ENCODE results near the gene SSTR3.

DNA sequence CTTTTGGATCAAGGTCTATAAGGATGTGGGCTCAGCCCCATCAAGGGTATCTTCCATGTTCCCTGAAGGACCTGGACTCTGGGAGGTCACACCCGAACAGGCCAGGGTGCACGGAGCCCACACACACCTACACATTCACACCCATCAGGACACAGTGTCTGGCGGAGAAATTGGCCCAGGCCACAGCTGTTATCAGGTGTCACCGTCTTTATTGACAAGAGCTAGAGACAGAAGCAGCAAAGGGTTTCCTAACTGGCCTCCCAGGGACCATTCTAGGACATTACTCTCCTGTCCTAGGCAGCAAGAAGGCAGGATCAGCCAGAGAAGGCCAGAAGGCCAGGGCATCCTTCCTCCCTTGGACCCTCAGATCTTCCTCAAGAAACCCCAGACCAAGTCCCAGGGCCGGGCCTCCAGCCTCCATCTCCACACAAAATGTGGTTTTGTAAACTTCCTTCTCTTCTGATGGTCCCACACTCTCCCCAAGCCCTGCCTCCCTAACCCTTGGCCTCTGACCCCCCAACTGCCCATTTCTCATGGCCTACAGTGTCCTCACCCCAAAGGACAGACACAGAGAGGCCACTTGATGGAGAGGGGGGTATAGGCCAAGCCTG lies 8.1 kb downstream of the SSTR3 start:
- no peak for TF ChIP-seq CTCF (IDR thresholded peaks at IDR 0.05; ENCODE audit: insufficient read depth, low read depth, low read length)
- TF ChIP-seq EZH2 (IDR thresholded peaks at IDR 0.05; ENCODE audit: insufficient read depth, low read length): no peak
